HG03342 (cell line): Measurements from ENCODE around the gene NSL1.
A peak's percentile ranks its signal among the peaks of the same experiment; 100 is the strongest.
"Not testable (repeated sequence)": the region's sequence is repeated elsewhere in the genome, so short reads cannot be mapped to it uniquely, and the experiment has no call there.

Experiments
- ATAC-seq: cut with Tn5 transposase; IDR thresholded peaks from one replicate; pipeline ENCODE4 v1.9.1; 2021; ENCODE audit warnings: mild to moderate bottlenecking, moderate library complexity; ENCODE audit not compliant: unreplicated experiment

Gene NSL1

DNA sequence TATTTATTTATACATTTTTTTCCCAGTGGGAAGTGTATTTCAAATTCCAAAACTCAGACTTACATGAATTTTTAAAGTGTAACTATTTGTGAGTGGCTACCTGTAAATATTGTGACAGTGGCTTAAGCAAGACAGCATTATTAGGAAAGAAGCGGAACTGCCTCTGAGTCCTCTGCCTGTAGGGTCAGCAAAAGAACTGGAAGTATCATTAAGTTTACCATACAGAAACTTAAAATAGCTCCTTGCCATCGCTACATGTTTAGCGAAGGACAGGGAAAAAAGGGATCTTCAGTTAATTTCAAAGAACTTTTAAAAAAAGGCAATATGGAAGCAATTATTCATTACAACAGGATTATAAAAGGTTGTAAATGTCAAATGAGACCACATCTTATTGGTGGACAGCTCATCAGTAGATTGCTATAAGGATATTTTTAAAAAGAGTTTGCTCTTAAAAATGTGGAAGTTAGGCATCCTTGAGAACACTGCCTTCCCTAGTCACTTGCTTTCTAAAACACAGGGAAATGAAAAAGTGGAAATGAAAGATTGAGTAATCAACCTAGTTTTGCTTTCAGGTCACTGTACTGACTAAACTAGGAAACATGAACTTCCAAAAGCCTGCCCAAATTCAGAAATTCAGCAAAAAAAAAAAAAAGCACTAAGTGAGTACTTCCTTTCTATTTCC, 39.2 kb downstream of the NSL1 start:
- peak; percentile 47 for ATAC-seq

DNA sequence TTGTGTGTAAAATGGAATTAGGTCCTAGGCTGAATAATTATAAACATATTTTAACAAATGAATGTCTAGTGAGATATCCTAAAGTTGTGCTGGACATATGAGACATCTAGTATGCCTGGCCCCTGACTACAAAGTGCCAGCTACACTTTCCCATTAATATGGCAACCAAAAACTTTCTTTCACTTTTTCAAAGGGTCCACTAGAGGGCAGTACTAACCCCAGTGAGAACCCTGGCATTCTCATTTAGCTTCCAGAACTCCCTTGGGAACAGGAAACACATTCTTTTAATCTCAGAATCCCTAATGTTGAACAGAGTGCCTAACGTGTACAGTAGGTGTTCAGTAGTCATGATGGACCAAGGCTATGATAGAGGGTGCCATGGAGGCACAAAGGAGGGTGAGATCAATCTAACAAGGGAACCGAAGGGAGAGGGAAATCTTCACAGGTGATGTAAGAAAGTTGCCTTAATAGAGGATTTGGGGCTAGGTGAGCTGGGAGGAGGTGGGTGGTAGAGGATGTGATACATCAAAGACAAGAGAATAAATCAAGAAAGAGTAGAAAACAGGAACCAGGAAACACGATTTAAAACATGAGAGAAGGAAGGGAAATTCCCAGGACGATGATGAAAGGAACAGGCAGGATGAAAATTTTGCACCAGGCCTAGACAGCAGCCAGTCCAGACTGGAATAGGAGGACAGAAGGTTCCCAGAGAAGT, 41.6 kb downstream of the NSL1 start:
- no peak for ATAC-seq

DNA sequence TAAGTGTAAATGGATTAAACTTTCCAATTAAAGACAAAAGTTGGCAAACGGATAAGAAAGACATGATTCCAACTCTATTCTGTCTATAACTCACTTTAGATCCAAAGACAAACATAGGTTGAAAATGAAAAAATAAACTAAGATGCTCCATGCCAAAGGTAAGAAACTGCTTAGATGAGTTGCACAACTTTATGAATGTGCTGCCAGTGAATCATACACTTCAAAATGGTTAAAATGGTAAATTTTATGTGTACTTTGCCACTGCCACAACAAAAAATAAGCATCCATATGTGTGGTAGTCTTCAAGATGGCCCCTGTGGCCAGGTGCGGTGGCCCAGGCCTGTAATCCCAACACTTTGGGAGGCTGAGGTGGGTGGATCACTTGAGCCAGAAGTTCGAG, 45.0 kb downstream of the NSL1 start:
- no peak for ATAC-seq

DNA sequence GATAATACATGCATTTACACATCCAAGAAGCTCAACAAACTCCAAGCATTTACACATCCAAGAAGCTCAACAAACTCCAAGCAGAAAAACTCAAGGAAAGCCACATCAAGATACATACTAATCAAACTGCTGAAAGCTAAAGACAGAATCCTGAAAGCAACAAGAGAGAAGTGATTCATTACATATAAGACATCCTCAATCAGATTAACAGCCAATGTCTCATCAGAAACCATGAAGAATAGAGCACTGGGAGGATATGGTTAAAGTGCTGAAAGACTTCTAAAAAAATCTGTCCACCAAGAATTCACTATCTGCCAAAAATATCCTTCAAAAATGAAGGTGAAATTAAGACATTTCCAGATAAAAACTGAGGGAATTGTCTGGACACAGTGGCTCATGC, 46.3 kb downstream of the NSL1 start:
- no peak for ATAC-seq

DNA sequence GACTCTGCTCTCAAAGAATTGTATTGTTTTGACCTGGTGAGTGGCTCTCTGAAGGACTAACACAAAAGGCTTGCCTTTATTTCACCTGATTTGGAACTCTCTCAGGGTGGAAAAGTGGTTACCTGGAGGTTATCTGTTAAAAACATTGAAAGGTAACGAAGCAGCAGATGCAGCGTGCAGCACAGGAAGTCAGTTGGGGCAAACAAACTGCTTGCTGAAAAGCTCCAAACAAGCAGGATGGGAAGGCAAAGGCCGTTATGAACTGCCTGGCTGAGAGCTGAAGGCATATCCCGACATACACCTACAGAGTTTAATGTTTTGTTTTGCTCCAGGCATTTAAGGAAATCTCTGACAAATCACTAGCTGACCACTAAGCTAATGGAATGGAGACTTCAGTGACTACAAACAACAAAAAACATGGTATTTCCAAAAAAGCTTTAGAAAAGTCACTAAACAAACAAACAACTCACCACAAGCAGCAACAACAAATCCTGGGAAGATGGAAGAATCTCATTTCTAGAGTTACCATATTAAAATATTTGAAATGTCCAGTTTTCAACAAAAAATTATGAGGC, 47.6 kb downstream of the NSL1 start:
- ATAC-seq: no peak

DNA sequence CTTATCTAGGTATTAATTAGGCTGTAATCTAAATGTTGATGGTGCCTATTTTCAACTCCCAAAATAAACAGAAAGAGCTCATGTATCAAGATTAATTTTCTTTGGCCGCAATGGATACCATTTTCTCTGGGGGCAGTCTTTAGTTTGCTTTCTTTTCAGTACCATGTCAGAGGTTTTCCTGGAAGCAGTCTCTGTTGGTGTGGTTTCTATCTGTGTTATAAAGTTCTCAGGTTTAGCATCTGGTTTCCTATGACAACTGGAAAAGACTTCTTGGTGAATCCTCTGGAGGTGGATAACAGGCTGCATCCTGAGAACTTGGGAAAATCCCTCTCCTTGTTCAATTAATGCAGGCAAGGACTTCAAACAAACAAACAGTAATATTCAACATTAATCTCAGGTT, 53.2 kb downstream of the NSL1 start:
- ATAC-seq: no peak

DNA sequence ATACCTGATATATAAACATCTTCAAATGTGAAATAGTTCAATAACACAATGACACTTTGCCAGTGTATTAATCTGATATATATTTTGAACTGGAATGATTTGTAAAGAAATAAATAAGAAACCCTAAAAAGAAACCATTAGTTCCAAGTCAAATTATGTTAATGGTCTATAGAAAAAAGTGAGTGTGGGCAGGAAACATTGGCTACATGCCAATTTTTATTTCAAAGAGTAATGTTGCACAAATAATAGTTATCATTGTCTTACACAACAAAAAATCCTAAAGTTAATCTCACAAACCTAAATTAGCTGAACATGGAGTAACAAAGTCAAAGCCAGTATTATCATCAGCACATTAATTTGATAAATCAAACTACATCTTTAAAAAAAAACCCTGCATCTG, 54.0 kb downstream of the NSL1 start:
- ATAC-seq: no peak

DNA sequence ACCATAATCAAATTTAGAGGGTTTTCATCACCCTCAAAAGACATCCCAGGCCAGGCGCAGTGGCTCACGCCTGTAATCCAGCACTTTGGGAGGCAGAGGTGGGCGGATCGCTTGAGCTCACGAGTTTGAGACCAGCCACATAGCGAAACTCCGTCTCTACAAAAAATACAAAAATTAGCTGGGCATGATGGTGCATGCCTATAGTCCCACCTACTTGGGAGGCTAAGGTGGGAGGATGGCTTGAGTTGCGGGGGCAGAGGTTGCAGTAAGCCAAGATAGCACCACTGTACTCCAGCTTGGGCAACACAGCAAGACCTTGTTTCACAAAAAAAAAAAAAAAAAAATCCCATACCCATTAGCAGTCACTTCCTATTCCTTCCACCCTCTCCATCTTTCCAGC, 58.5 kb downstream of the NSL1 start:
- ATAC-seq: no peak

DNA sequence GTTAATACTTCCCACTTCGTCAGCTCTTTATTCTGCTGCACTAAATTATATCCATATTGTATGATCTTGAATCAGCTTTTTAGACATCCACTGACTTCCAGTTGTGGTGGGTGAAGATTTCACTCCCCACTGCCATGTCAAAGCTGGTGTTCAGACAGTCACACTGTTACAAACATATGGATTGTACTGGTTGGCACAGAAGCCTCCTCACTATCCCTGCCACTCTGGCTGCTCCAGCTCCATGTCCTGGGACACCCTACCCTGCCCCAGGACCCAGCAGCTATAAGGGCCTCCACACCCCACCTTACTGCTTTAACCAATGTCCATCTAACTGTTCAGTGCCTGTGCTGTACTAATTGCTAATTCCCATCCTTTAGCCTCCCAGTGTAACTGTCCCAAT, 59.9 kb downstream of the NSL1 start:
- no peak for ATAC-seq

DNA sequence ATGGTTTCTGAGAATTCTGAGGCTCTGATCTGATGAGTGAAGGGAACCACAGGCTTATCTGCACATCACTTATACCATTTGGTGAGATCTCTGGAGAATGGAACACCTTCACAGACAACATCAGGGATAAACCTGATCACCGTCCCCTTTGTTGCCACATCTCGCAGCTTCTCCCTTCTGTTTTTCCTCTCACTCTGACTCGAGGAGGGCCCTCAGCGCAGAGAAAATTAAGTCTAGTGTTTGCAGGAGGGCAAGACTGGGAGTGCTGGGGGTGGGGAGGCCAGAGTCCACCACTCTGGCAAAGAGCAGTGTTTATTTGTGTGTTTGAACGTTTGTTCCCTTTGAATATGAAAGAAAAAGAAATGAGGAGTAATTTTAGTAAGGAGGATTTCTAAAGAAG, 63.0 kb downstream of the NSL1 start:
- no peak for ATAC-seq

DNA sequence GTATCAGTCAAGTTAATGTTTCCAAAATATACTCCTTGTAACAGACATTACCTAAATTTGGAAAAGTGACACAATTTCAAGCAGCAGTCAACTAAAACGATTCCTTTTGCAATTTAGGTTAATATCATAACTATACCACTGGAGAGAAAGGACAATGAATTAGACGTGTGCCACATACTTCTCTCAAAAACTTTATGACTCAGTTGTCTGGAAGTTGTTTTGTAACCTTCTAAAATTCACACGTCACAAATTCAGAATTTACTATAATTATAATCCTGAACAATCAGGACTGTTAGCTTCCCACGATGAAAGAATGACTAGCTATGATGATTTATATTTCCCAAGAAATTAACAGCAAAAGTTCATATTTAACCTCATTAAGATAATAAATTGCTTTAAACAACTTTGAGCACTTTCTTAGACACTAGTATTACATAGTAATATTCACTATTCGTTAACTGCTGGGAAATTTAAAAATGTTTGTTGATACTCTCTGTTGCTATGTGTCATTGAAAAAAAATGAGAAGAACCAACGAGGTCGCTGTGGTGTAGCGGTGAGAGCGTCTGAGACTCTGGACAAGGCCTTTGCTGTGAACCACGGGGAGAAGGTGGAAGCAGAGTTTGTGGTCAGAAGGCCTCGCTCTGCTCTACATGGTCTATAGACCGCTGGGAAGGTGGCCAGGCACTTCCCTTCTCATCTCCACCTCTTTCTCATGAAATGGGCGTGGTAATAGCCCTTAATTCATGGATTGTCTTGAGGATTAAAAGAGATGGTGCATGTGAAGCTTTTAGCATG, 64.0 kb downstream of the NSL1 start:
- no peak for ATAC-seq

DNA sequence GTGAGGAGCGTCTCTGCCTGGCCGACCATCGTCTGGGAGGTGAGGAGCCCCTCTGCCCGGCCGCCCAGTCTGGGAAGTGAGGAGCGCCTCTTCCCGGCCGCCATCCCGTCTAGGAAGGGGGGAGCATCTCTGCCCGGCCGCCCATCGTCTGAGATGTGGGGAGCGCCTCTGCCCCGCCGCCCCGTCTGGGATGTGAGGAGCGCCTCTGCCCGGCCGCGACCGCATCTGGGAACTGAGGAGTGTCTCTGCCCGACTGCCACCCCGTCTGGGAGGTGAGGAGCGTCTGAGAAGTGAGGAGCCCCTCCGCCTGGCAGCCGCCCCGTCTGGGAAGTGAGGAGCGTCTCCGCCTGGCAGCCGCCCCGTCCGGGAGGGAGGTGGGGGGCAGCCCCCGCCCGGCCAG, 66.9 kb downstream of the NSL1 start:
- not testable (repeated sequence) for ATAC-seq

DNA sequence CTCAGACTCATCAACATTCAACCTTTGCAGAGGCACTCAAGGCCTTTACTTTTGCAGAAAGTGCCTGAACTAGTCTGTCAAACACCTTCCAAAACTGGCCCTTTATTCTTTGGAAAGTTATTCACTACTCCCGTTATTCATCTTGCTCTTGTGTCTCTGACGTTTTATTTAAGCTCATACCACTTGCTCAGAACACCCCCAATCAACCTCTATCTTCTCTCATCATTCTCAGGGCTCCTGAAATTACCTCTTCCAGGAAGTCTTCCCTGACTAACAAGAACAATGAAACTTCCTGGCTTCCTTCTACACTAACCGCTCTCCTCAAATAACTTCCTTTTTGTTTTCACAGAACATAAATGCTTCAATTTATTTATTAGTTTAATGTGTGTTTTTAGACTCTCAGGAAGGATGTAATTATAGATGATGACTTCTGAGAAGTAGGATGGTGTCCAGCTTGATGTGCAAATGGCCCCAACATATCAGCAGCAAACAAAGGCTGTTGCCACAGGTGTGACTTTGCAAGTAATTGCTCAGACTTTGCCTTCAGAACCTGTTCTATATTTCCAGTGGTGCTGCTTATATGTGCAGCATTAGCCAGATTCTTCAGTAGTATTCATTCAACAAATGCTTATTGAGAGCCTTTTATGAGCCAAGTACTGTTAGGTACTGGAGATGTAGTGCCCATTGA, 69.2 kb downstream of the NSL1 start:
- ATAC-seq: no peak

DNA sequence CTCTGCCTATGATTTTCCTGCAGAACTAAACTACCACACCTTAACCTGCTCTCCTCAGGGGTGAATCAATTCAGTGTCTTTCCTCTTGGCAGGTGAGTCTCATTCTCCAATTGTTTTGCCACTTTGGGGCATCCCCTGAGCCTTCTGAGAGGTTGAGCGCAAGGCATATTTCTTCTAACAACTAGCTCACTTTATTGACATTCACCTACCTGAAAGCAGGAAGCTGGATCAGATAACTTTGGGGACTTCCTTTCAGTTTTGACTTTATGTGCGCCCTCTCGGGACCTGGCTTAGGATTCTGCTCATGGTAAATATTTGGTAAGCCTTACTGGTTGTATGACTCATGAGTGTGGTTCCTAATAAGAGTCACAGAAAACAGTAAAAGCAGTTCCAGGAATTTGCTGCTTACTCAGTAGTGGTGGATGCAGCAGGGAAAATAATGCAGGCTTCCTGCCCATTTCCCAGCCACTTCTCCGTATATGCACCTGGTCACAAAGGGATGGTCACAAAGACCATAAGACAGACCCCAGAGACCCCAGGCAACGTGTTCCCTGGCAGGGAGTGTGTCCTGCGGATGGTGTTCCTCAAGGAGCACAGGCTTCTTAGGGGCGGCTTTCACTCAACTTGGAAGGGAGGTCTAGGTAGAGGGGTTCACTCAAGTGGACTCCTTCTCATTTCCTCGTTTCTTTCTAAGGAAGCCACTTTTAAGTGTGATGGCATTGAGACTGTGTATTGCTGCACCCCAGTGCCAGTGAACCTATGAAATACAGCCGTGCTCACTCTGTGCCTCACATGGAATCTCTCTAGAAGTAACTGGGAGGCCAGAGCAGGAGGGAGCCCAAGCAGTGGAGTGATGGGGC, 70.0 kb downstream of the NSL1 start:
- ATAC-seq: no peak

DNA sequence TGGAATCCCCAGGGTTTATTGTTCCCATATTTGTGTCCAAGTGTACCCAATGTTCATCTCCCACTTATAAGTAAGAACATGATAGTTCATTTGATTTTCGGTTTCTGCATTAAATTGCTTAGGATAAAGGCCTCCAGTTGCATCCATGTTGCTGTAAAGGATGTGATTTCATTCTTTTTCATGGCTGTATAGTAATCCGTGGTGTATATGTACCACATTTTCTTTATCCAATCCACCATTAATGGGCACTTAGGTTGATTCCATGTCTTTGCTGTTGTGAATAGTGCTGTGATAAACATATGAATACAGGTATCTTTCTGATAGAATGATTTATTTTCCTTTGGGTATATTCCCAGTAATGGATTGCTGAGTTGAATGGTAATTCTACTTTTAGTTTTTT, 71.9 kb downstream of the NSL1 start:
- ATAC-seq: no peak

DNA sequence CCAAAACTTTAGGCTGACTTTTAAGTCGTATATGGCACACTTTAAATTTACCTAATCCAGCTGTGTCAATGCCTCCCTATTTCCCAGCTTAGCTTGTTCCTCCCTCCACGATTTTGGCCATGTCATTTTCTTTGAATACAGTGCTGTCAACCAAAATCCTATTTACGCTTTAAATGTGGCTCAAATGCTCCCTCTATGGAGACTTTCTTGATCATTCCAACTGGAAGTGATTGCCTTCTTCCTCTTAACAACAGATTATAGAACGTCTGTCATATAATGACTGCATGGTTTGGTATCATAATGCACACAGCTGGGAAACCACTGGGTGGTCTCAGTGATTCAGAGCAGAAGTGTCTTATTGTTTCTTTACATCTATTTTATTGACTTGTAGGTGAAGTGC, 73.1 kb downstream of the NSL1 start:
- no peak for ATAC-seq

DNA sequence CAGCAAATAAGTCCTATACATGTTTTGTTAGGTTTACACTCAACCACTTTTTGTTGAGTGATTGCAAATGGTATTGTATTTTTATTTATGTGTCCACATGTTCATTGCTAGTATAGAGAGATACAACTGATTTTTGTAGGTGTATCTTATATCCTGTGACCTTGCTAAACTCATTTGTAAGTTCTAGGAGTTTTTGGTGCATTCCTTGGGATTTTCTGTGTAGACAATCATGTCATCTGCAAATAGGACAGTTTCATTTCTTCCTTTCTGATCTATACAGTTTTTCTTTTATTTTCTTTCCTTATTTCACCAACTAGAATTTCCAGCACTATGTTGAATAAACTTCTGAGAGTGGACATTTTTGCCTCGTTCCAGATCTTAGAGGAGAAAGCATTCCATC, 75.4 kb downstream of the NSL1 start:
- no peak for ATAC-seq

DNA sequence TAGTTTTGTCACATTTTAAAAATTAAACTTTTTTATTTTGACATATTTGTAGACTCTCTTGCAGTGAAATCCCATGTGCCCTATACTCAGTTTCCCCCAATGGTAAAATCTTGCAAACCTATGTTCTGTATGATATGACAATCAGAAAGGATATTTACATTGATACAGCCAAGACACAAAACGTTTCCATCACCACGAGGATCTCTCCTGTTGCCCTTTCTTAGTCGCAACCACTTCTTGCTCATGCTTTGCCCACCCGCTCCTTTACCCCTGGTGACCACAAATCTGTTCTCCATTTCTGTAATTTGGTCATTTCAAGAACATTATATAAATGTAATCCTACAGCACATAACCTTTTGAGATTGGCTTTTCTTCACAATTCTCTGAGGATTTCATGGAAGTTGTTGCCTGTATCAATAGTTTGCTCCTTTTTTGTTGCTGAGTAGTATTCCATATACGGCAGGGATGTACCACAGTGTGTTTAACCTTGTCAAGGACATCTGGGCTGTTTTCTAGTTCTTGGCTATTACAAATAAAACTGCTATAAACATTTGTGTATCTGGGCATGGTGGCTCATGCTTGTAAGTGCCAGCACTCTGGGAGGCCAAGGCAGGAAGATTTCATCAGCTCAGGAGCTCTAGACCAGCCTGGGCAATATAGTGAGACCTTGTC, 78.0 kb downstream of the NSL1 start:
- ATAC-seq: no peak

DNA sequence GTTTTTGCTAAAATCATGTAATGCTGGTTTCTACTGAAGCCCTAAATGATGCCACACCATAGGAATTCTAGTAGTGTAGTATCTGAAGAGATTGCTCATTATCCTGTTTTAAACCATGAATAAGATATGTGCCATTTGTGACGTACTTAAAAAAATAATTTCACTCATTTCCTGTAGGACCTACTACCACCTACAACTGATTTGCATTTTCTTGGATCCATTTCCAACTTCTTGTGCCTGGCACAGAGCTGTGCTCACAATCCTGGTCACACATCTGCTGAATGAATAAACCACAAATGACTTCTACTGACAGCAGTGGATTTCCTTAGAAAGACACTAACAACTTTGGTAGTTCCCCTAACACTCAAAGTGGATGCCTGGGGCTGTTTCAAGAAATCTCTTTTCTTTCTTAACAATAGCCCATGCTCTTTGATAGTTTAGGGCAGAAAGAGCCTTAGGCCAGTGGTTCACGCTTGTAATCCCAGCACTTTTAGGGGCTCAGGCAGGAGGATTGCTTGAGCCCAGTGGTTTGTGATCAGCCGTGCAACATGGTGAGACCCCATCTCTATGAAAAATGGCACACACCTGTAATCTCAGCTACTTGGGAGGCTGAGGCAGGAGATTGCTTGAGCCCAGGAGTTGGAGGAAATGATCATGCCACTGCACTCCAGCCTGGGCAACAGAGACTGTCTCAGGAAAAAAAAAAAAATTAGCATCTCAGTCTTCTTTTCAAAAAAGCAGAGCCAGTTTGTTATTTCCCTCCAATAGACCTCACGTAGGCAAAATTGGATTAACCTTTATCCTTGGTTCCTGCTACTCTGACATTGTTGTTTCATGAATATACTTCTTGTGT, 78.9 kb downstream of the NSL1 start:
- ATAC-seq: no peak
